Measurements from ENCODE around the gene GPC5. TPM values are rescaled to one million over a fixed set of nuclear protein-coding genes. Genes with fewer than 3 reads are reported as not detected.

GPC5 gene
- total and polyA plus RNA-seq, 2 of the 13 experiments (the other 11 are each of a cell fraction or from before 2014, with no cell fraction given), result 0.02 to 0.07 TPM

DNA sequence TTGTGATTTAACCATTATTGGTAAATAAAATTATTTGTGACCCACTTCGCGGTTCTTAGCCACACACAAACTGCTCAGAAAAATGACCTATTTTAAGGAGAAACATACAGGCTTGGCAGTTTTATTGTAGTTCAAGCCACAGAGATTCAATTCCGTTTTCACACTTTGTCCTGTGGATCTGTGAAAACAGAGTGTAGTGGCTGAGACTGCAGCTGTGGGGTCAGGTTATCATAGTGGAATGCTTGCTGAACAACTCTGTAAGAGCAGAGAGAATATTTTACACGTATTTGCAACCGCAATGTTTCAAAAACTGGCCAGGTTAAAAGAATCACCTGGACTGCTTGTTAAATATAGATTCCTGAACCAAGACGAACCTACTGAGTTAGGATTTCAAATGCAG is 292.5 kb downstream of the GPC5 start (continued):
- TF ChIP-seq, protein P1, sequence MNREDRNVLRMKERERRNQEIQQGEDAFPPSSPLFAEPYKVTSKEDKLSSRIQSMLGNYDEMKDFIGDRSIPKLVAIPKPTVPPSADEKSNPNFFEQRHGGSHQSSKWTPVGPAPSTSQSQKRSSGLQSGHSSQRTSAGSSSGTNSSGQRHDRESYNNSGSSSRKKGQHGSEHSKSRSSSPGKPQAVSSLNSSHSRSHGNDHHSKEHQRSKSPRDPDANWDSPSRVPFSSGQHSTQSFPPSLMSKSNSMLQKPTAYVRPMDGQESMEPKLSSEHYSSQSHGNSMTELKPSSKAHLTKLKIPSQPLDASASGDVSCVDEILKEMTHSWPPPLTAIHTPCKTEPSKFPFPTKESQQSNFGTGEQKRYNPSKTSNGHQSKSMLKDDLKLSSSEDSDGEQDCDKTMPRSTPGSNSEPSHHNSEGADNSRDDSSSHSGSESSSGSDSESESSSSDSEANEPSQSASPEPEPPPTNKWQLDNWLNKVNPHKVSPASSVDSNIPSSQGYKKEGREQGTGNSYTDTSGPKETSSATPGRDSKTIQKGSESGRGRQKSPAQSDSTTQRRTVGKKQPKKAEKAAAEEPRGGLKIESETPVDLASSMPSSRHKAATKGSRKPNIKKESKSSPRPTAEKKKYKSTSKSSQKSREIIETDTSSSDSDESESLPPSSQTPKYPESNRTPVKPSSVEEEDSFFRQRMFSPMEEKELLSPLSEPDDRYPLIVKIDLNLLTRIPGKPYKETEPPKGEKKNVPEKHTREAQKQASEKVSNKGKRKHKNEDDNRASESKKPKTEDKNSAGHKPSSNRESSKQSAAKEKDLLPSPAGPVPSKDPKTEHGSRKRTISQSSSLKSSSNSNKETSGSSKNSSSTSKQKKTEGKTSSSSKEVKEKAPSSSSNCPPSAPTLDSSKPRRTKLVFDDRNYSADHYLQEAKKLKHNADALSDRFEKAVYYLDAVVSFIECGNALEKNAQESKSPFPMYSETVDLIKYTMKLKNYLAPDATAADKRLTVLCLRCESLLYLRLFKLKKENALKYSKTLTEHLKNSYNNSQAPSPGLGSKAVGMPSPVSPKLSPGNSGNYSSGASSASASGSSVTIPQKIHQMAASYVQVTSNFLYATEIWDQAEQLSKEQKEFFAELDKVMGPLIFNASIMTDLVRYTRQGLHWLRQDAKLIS (CRISPR knock-in tag; IDR thresholded peaks at IDR 0.05), result no peak
- TF ChIP-seq ZNF749 (CRISPR knock-in tag; IDR thresholded peaks at IDR 0.05; ENCODE audit: borderline replicate concordance) (no peak), TBX2 (CRISPR knock-in tag; IDR thresholded peaks at IDR 0.05; ENCODE audit: borderline replicate concordance) (no peak), ZNF253 (CRISPR knock-in tag; IDR thresholded peaks at IDR 0.05; ENCODE audit: borderline replicate concordance) (no peak), NR3C1 (CRISPR knock-in tag; IDR thresholded peaks at IDR 0.05) (no peak), NFKBIZ (CRISPR knock-in tag; IDR thresholded peaks at IDR 0.05) (no peak), SALL1 (CRISPR knock-in tag; IDR thresholded peaks at IDR 0.05) (no peak), FOXC1 (CRISPR knock-in tag; IDR thresholded peaks at IDR 0.05; ENCODE audit: borderline replicate concordance) (no peak)

DNA sequence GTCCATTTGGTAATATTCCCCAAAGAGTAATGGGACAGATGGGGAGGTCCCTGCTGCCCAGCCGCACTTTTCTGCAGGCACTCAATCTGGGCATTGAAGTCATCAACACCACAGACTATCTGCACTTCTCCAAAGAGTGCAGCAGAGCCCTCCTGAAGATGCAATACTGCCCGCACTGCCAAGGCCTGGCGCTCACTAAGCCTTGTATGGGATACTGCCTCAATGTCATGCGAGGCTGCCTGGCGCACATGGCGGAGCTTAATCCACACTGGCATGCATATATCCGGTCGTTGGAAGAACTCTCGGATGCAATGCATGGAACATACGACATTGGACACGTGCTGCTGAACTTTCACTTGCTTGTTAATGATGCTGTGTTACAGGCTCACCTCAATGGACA is 295.0 kb downstream of the GPC5 start:
- BruUV-seq (replicated peaks), result no TSS peak
- intact Hi-C loops (cut with micrococcal nuclease; ENCODE audit: unreplicated experiment), result no loop called here
- Histone ChIP-seq H3K9me3 (ENCODE audit: low read length) (no peaks in the 10 kb centered on the region), H3K4me1 (ENCODE audit: insufficient read depth, low read length) (no peaks in the 10 kb centered on the region), H3K79me2 (ENCODE audit: insufficient read depth, low read length) (no peaks in the 10 kb centered on the region), H3K27me3 (ENCODE audit: control insufficient read depth in 1 of 2, insufficient read depth in 2 of 2, low read length in 2 of 2) (no peaks in the 10 kb centered on the region), H2AFZ (ENCODE audit: low read length) (no peak overlapping the region), H3K27ac (ENCODE audit: extremely low read length, insufficient read depth, low read length) (no peak overlapping the region), H3K9ac (ENCODE audit: insufficient read depth, low read depth, low read length) (no peak overlapping the region), H3K4me2 (ENCODE audit: low read depth, low read length) (no peak overlapping the region), H3K36me3 (replicated peaks in 1 of 2; ENCODE audit: control insufficient read depth in 1 of 2, insufficient read depth in 2 of 2, low read length in 2 of 2) (no peaks in the 10 kb centered on the region), H4K20me1 (ENCODE audit: insufficient read depth, low read length) (no peaks in the 10 kb centered on the region), H3K4me3 (replicated peaks in 1 of 3; ENCODE audit: insufficient read depth in 1 of 3, low read depth in 2 of 3, low read length in 3 of 3) (no peak overlapping the region)
- WGBS (ENCODE audit: low lambda C conversion rate), result 21% methylated on average over 9 of the region's 11 CpGs
- ATAC-seq (no peak), DNase-seq (ENCODE audit: low spot score) (no peak), FAIRE-seq (no peak)
- in situ Hi-C loops (cut with HindIII; ENCODE audit: extremely low pct_ligation_motif_present, low pct_unique_long_range_greater_than_20kb), result no loop called here
- TF ChIP-seq ZNF616 (CRISPR knock-in tag; IDR thresholded peaks at IDR 0.05; ENCODE audit: low read depth), result no peak
- POLR2A ChIA-PET, result no interaction called here
- CTCF ChIA-PET (ENCODE audit: low intra/inter-chr PET ratio, low total read pairs), result no interaction called here

Data from HepG2 (cell line).